ENCODE measurements around the gene DHRS13.

Gene DHRS13

GRCh38 chr17:28902819-28903545 is at the start of gene DHRS13:
Gene DHRS13, minus strand, starts transcription at chr17:28903079. Its CDS starts 135 bp downstream, at chr17:28902944.
- H3K4me1 ChIP-seq (ENCODE audit: control insufficient read depth, insufficient read depth, low read length), result peaks cover 3% of the 10 kb centered on the region; the same call in 1 of the 2 replicates
- no peak within 1 kb of the TSS for H3K27ac ChIP-seq (ENCODE audit: low read length)
- H3K27me3 ChIP-seq (ENCODE audit: control insufficient read depth, insufficient read depth, low read length), result no peaks in the 10 kb centered on the region
- WGBS (ENCODE audit: insufficient coverage, insufficient read length), result no CpG with 5 or more reads among the region's 55 CpGs
- DNase-seq (ENCODE audit: low read depth, low spot score), result peak; percentile 91
- H3K36me3 ChIP-seq (ENCODE audit: control insufficient read depth, insufficient read depth, low read length), result peaks cover 19% of the 10 kb centered on the region
- no peaks in the 10 kb centered on the region for H3K9me3 ChIP-seq (ENCODE audit: control insufficient read depth, insufficient read depth, low read length)
- H3K4me3 ChIP-seq (ENCODE audit: low read length), result peak within 1 kb of the TSS; percentile 81

GRCh38 chr17:28951991-28952975 is 49.4 kb upstream of the DHRS13 start:
- no peaks in the 10 kb centered on the region for H3K36me3 ChIP-seq (ENCODE audit: control insufficient read depth, insufficient read depth, low read length)
- no peaks in the 10 kb centered on the region for H3K27me3 ChIP-seq (ENCODE audit: control insufficient read depth, insufficient read depth, low read length)
- H3K9me3 ChIP-seq (ENCODE audit: control insufficient read depth, insufficient read depth, low read length), result no peaks in the 10 kb centered on the region
- H3K4me3 ChIP-seq (ENCODE audit: low read length), result peak overlapping the region; percentile 35; the same call in 1 of the 2 replicates
- peak; percentile 97 for DNase-seq (ENCODE audit: low read depth, low spot score)
- no peak overlapping the region for H3K27ac ChIP-seq (ENCODE audit: low read length)
- H3K4me1 ChIP-seq (ENCODE audit: control insufficient read depth, insufficient read depth, low read length), result peaks cover 2% of the 10 kb centered on the region; the same call in 1 of the 2 replicates
- no CpG with 5 or more reads among the region's 36 CpGs for WGBS (ENCODE audit: insufficient coverage, insufficient read length)

- Histone ChIP-seq H3K27me3 (ENCODE audit: control insufficient read depth, insufficient read depth, low read length) (no peaks in the 10 kb centered on the region), H3K9me3 (ENCODE audit: control insufficient read depth, insufficient read depth, low read length) (no peaks in the 10 kb centered on the region), H3K27ac (ENCODE audit: low read length) (no peak within 1 kb of the TSS), H3K4me3 (ENCODE audit: low read length) (peak within 1 kb of the TSS; percentile 81), H3K36me3 (ENCODE audit: control insufficient read depth, insufficient read depth, low read length) (no peaks in the 10 kb centered on the region), H3K4me1 (ENCODE audit: control insufficient read depth, insufficient read depth, low read length) (peaks cover 2% of the 10 kb centered on the region; the same call in 1 of the 2 replicates)
- WGBS (ENCODE audit: insufficient coverage, insufficient read length), result no CpG with 5 or more reads among the region's 51 CpGs
- peak; percentile 99 for DNase-seq (ENCODE audit: low read depth, low spot score)
Observed at GRCh38 chr17:28951428-28951990, 48.6 kb upstream of the DHRS13 start, which contains the start of gene PHF12. Gene PHF12, minus strand, starts transcription at chr17:28951518. Its CDS starts 558 bp downstream, at chr17:28950960.

- DNase-seq (ENCODE audit: low read depth, low spot score), result no peak
- Histone ChIP-seq H3K36me3 (ENCODE audit: control insufficient read depth, insufficient read depth, low read length) (no peaks in the 10 kb centered on the region), H3K27ac (ENCODE audit: low read length) (no peak overlapping the region), H3K9me3 (ENCODE audit: control insufficient read depth, insufficient read depth, low read length) (no peaks in the 10 kb centered on the region), H3K27me3 (ENCODE audit: control insufficient read depth, insufficient read depth, low read length) (no peaks in the 10 kb centered on the region), H3K4me1 (ENCODE audit: control insufficient read depth, insufficient read depth, low read length) (peaks cover 2% of the 10 kb centered on the region; the same call in 1 of the 2 replicates), H3K4me3 (ENCODE audit: low read length) (peak overlapping the region; percentile 81)
- WGBS (ENCODE audit: insufficient coverage, insufficient read length), result no CpG with 5 or more reads among the region's 51 CpGs
Observed at GRCh38 chr17:28950752-28951427, 48.0 kb upstream of the DHRS13 start.

- Histone ChIP-seq H3K27me3 (ENCODE audit: control insufficient read depth, insufficient read depth, low read length) (no peaks in the 10 kb centered on the region), H3K36me3 (ENCODE audit: control insufficient read depth, insufficient read depth, low read length) (no peaks in the 10 kb centered on the region), H3K27ac (ENCODE audit: low read length) (no peak overlapping the region), H3K4me1 (ENCODE audit: control insufficient read depth, insufficient read depth, low read length) (peaks cover 2% of the 10 kb centered on the region; the same call in 1 of the 2 replicates), H3K4me3 (ENCODE audit: low read length) (peak overlapping the region; percentile 81), H3K9me3 (ENCODE audit: control insufficient read depth, insufficient read depth, low read length) (no peaks in the 10 kb centered on the region)
- DNase-seq (ENCODE audit: low read depth, low spot score), result no peak
- no CpG with 5 or more reads among the region's 43 CpGs for WGBS (ENCODE audit: insufficient coverage, insufficient read length)
Observed at GRCh38 chr17:28950017-28950751, 47.3 kb upstream of the DHRS13 start.

- peaks cover 2% of the 10 kb centered on the region; the same call in 1 of the 2 replicates for H3K4me1 ChIP-seq (ENCODE audit: control insufficient read depth, insufficient read depth, low read length)
- no peak for DNase-seq (ENCODE audit: low read depth, low spot score)
- H3K36me3 ChIP-seq (ENCODE audit: control insufficient read depth, insufficient read depth, low read length), result no peaks in the 10 kb centered on the region; the same call in 1 of the 2 replicates
- H3K9me3 ChIP-seq (ENCODE audit: control insufficient read depth, insufficient read depth, low read length), result no peaks in the 10 kb centered on the region
- H3K4me3 ChIP-seq (ENCODE audit: low read length), result peak overlapping the region; percentile 81
- WGBS (ENCODE audit: insufficient coverage, insufficient read length), result no CpG with 5 or more reads among the region's 61 CpGs
- no peak overlapping the region for H3K27ac ChIP-seq (ENCODE audit: low read length)
- H3K27me3 ChIP-seq (ENCODE audit: control insufficient read depth, insufficient read depth, low read length), result no peaks in the 10 kb centered on the region
Observed at GRCh38 chr17:28949185-28950016, 46.5 kb upstream of the DHRS13 start.

GRCh38 chr17:28948873-28949184 is 46.0 kb upstream of the DHRS13 start:
- peak overlapping the region; percentile 81; the same call in 1 of the 2 replicates for H3K4me3 ChIP-seq (ENCODE audit: low read length)
- H3K27me3 ChIP-seq (ENCODE audit: control insufficient read depth, insufficient read depth, low read length), result no peaks in the 10 kb centered on the region
- no peaks in the 10 kb centered on the region; the same call in 1 of the 2 replicates for H3K36me3 ChIP-seq (ENCODE audit: control insufficient read depth, insufficient read depth, low read length)
- no CpG with 5 or more reads among the region's 15 CpGs for WGBS (ENCODE audit: insufficient coverage, insufficient read length)
- H3K27ac ChIP-seq (ENCODE audit: low read length), result no peak overlapping the region
- no peaks in the 10 kb centered on the region for H3K9me3 ChIP-seq (ENCODE audit: control insufficient read depth, insufficient read depth, low read length)
- H3K4me1 ChIP-seq (ENCODE audit: control insufficient read depth, insufficient read depth, low read length), result peaks cover 2% of the 10 kb centered on the region; the same call in 1 of the 2 replicates
- no peak for DNase-seq (ENCODE audit: low read depth, low spot score)

GRCh38 chr17:28948342-28948741 is 45.5 kb upstream of the DHRS13 start:
- DNase-seq (ENCODE audit: low read depth, low spot score), result no peak
- Histone ChIP-seq H3K27ac (ENCODE audit: low read length) (no peak overlapping the region), H3K27me3 (ENCODE audit: control insufficient read depth, insufficient read depth, low read length) (no peaks in the 10 kb centered on the region), H3K9me3 (ENCODE audit: control insufficient read depth, insufficient read depth, low read length) (no peaks in the 10 kb centered on the region), H3K36me3 (ENCODE audit: control insufficient read depth, insufficient read depth, low read length) (no peaks in the 10 kb centered on the region; the same call in 1 of the 2 replicates), H3K4me3 (ENCODE audit: low read length) (peak overlapping the region; percentile 81; the same call in 1 of the 2 replicates), H3K4me1 (ENCODE audit: control insufficient read depth, insufficient read depth, low read length) (peaks cover 2% of the 10 kb centered on the region; the same call in 1 of the 2 replicates)
- WGBS (ENCODE audit: insufficient coverage, insufficient read length), result no CpG with 5 or more reads among the region's 4 CpGs

GRCh38 chr17:28947639-28948038 is 44.8 kb upstream of the DHRS13 start:
- DNase-seq (ENCODE audit: low read depth, low spot score), result no peak
- H3K9me3 ChIP-seq (ENCODE audit: control insufficient read depth, insufficient read depth, low read length), result no peaks in the 10 kb centered on the region
- no CpG with 5 or more reads among the region's 3 CpGs for WGBS (ENCODE audit: insufficient coverage, insufficient read length)
- no peaks in the 10 kb centered on the region for H3K27me3 ChIP-seq (ENCODE audit: control insufficient read depth, insufficient read depth, low read length)
- H3K4me1 ChIP-seq (ENCODE audit: control insufficient read depth, insufficient read depth, low read length), result no peaks in the 10 kb centered on the region
- no peaks in the 10 kb centered on the region; the same call in 1 of the 2 replicates for H3K36me3 ChIP-seq (ENCODE audit: control insufficient read depth, insufficient read depth, low read length)
- H3K27ac ChIP-seq (ENCODE audit: low read length), result no peak overlapping the region
- H3K4me3 ChIP-seq (ENCODE audit: low read length), result no peak overlapping the region

All from iPS DF 6.9 (cell line).